Ectodermal cell (in vitro differentiated cells): ENCODE results near the gene DOCK2.

Source experiments
- H3K27ac ChIP-seq: 2 replicates; pipeline ENCODE4 v1.7.0; 2013; ENCODE audit warnings: mild to moderate bottlenecking, low read depth, low read length; ENCODE audit not compliant: insufficient read depth, poor library complexity, severe bottlenecking
- H3K27me3 ChIP-seq: 2 replicates; pipeline ENCODE4 v1.7.0; 2013; ENCODE audit warnings: mild to moderate bottlenecking, low read length; ENCODE audit not compliant: insufficient read depth, control insufficient read depth, poor library complexity, severe bottlenecking
- H3K36me3 ChIP-seq: one replicate; pipeline ENCODE4 v1.7.0; 2013; ENCODE audit warnings: low read length; ENCODE audit not compliant: control insufficient read depth, insufficient read depth
- H3K4me1 ChIP-seq: one replicate; pipeline ENCODE4 v1.7.0; 2013; ENCODE audit warnings: low read length; ENCODE audit not compliant: control insufficient read depth, insufficient read depth
- H3K4me3 ChIP-seq: 2 replicates; pipeline ENCODE4 v1.7.0; 2013; ENCODE audit warnings: low read depth, low read length, control low read depth; ENCODE audit not compliant: insufficient read depth
- H3K9me3 ChIP-seq: 2 replicates; pipeline ENCODE4 v1.7.0; 2013; ENCODE audit warnings: mild to moderate bottlenecking, low read length, moderate library complexity; ENCODE audit not compliant: control insufficient read depth
- WGBS, 2 experiments: methylation state at CpG; one replicate each; pipeline ENCODE4 v1.1.7; 2013; ENCODE audit warnings: missing lambda C conversion rate in 2 of 2; 5-methylcytosine and 5-hydroxymethylcytosine counted together

DOCK2 gene

DNA sequence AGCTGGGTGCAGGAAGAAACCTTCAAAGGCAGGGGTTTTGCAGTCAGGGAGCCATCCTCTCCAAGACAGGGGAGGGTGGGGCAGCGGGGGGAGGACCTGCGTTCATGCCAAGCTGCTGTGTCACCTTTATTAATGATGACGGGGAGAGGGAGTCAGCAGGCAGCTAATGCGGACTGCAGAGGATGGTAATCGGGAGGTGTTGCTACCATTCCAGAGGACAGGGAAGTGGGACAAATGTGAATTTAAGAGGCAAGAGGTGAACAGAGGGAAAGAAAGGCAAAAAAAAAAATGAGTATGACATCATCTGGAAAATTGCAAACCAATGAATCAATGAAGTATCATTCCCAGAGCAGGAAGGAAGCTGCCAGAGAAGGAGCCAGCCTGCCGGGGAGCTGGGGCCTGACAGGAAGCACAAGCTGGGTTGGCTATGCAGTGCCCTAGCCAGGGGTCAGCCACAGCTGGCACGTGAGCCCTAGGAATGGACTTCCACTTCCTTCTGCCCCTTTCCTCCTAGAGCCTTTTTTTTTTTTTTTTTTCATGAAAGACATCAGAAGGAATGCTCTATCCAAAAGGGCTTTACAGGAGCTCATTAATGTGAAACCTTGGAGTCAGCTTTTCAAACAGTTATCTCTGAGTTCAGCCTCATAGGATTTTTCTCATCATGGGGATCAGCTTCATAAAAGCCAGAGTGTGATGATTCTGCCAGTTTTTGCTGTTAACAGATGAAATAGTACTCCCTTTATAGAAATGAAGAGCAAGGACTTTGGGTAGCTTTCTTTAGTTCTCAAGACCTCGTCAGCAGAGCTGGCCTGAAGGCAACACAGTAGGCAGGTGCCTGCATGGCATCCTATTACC, 334.1 kb downstream of the DOCK2 start:
- Histone ChIP-seq H3K36me3 (no peaks in the 10 kb centered on the region), H3K27ac (no peak overlapping the region), H3K4me1 (no peaks in the 10 kb centered on the region), H3K4me3 (no peak overlapping the region), H3K9me3 (no peaks in the 10 kb centered on the region), H3K27me3 (no peaks in the 10 kb centered on the region)
- 69% methylated on average over 8 of the region's 8 CpGs for WGBS, 2 experiments

DNA sequence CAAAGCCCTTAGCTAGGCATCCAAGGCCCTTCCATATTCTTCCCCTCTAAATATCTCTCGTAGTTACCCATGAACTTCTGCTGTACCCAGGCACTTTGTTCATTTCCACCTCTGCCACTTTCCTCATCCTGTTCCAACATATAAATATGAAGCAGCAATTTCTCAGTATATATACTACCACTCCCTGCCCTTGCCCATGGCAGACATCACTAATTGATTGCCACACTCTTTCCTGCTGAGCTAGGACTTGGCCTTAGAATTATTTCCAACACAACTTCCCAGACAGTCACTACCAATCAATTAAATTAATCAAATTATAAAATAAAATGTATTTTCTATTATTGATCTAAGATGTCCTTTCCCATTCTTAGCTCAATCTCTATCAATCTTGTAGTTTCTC, 334.7 kb downstream of the DOCK2 start:
- WGBS, 2 experiments: 84 to 88% methylated on average over 1 of the region's 1 CpG
- H3K27me3 ChIP-seq: no peaks in the 10 kb centered on the region
- H3K4me1 ChIP-seq: no peaks in the 10 kb centered on the region
- H3K36me3 ChIP-seq: no peaks in the 10 kb centered on the region
- no peaks in the 10 kb centered on the region for H3K9me3 ChIP-seq
- no peak overlapping the region for H3K27ac ChIP-seq
- H3K4me3 ChIP-seq: no peak overlapping the region

DNA sequence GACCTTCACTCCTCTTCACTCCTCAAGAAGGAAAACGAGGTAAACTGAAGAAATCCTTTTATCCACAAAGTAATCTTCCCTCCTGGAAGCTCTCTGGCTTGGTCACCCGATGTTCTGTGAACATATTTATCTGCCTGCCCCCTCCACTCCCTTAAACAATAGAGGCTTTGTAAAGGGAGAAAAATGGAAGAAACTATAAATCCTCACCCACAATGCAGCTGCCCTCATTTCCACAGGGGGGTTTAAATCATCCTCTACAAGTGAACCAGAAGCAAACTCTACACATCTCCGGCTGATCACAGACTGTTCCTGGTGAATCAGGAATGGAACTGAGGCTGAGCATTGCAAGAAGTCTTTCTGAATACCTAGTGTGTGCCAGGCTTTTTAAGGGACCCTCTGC, 336.0 kb downstream of the DOCK2 start:
- Histone ChIP-seq H3K9me3 (no peaks in the 10 kb centered on the region), H3K4me3 (no peak overlapping the region), H3K36me3 (no peaks in the 10 kb centered on the region), H3K4me1 (no peaks in the 10 kb centered on the region), H3K27me3 (no peaks in the 10 kb centered on the region), H3K27ac (no peak overlapping the region)
- WGBS, 2 experiments: 85 to 94% methylated on average over 2 to 3 of the region's 3 CpGs

DNA sequence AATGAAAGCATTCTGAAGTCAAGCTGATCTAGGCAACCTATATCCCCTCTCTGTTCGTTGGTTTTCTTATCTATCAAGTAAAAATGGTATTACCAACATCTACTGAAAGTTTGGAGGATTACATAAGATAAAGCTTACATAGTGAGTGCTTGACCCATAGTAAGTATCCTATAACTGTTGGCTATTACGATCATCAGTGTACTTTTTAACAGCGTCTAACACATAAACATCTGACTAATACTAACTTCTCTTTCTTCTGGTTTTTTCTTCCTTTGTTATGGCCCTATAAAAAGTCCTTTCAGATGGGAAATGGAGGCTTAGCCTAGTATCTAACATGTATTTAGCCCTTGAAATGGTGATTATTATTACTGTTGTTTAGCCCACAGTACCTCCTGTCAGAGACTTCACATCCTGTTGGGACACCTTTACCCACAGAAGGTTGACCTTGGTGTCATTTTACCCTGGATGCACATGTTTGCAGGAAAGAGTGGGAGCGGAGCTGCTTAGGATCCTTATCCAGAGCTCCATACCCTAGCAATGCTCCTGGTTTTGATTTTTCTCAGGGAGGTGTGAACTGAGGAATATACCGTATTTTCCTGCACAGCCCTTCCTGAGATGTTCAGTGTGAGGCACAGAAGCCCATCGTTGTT, 337.2 kb downstream of the DOCK2 start:
- no peak overlapping the region for H3K27ac ChIP-seq
- H3K27me3 ChIP-seq: peaks cover 1% of the 10 kb centered on the region
- H3K9me3 ChIP-seq: no peaks in the 10 kb centered on the region
- 88 to 98% methylated on average over 5 to 6 of the region's 6 CpGs for WGBS, 2 experiments
- H3K4me1 ChIP-seq: peaks cover 4% of the 10 kb centered on the region
- H3K36me3 ChIP-seq: no peaks in the 10 kb centered on the region
- H3K4me3 ChIP-seq: no peak overlapping the region

DNA sequence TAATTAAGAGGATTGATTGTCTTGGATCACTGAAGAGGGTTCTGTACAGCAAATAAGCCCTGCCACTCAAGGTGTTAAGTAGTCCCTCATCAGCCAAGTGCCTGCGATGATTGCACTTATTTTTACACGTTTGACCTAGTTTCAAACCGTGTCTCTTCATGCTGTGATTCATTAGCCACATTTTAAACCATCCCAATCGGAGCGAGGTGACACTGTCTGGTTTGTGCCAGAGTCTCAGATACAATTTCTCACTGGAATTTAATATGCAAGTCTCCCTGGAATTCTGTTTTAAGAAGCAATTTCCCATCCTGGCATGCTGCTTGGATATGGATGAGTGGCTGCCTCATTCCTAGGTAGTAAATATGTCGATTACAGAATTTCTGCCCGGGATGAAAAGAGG, 341.6 kb downstream of the DOCK2 start:
- H3K27me3 ChIP-seq: peaks cover 6% of the 10 kb centered on the region
- H3K4me3 ChIP-seq: no peak overlapping the region
- no peaks in the 10 kb centered on the region for H3K36me3 ChIP-seq
- H3K4me1 ChIP-seq: peaks cover 15% of the 10 kb centered on the region
- H3K27ac ChIP-seq: no peak overlapping the region
- WGBS, 2 experiments: 74 to 76% methylated on average over 7 of the region's 7 CpGs
- H3K9me3 ChIP-seq: no peaks in the 10 kb centered on the region

DNA sequence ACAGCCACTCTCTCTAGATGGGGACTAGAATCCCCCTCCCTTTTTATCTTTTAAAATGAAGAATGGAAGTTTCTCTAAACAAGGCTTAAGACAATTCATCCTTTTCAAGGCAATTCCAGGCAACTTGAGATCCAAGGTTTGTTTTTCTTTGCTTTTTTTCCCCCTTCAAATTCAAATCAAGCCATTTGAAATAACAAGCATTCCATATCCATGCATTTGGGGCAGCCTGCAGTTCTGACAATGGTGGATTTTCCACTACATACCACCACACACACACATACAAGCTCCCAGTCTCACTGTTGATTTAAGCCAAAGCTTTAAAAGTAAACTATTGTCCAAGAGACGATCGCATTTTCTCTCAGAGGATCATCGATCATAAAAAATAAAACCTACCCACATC, 342.8 kb downstream of the DOCK2 start:
- 8 to 16% methylated on average over 3 of the region's 3 CpGs for WGBS, 2 experiments
- H3K9me3 ChIP-seq: no peaks in the 10 kb centered on the region
- no peak overlapping the region for H3K27ac ChIP-seq
- peaks cover 6% of the 10 kb centered on the region for H3K27me3 ChIP-seq
- H3K4me3 ChIP-seq: peak overlapping the region; percentile 16
- peaks cover 15% of the 10 kb centered on the region for H3K4me1 ChIP-seq
- H3K36me3 ChIP-seq: no peaks in the 10 kb centered on the region

DNA sequence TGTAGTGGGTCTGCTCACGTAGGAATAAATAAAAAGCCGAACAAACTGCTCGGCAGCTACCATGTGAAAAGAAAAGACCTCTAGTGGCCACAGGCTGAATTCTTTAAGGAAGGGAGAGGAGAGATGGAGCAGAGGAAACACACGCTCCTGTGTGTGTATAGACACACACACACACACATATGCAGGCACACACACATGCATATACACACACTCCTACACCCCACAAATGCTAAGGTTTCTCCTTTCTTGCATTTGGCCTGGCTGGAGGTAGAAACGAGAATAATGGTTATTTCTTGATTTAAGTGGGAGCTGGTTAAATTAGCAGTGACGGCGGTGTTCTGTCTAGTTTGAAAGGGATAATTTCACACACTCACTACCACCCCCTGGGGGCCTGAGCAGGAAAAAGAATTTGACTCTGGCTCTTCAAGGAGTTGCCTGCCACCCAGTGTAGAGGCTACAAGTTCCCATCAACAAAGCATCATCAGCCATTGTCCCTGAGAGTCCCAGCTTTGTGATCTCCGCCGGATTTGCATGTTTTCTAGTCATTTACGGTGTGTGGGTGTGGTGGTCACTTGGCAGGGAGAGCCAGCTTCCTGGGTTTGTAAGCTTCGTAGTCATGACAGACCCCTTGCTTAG, 343.5 kb downstream of the DOCK2 start, which contains the start of gene INSYN2B:
INSYN2B (minus strand) TSS at position 78 of the 636 bp plus-strand sequence. CDS start 96,597 bp downstream, outside the sequence.
- H3K9me3 ChIP-seq: no peaks in the 10 kb centered on the region

DNA sequence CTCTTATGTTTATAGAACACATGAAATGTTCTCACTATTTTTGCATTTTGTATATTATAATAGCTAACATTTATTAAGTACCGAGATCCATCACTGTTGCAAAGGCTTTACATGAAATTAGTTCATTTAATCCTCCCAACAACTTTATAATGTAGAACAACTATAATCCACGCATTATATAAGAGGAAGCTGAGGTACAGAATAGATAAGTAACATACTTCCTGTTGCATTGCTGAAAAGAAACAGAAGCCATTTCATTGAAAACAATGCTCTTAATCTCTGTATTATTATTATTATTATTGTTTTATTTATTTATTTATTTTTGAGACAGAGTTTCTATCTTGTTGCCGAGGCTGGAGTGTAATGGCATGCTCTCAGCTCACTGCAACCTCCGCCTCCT, 351.1 kb downstream of the DOCK2 start:
- 71 to 96% methylated on average over 1 to 3 of the region's 4 CpGs for WGBS, 2 experiments
- H3K4me3 ChIP-seq: no peak overlapping the region
- no peaks in the 10 kb centered on the region for H3K27me3 ChIP-seq
- peaks cover 4% of the 10 kb centered on the region for H3K4me1 ChIP-seq
- H3K36me3 ChIP-seq: no peaks in the 10 kb centered on the region
- H3K9me3 ChIP-seq: no peaks in the 10 kb centered on the region
- no peak overlapping the region for H3K27ac ChIP-seq

More for the DNA sequence above, 343.5 kb downstream of the DOCK2 start, which contains the start of gene INSYN2B:
- WGBS, 2 experiments: 6 to 8% methylated on average over 8 to 10 of the region's 11 CpGs
- H3K27me3 ChIP-seq: peaks cover 6% of the 10 kb centered on the region
- no peaks in the 10 kb centered on the region for H3K36me3 ChIP-seq
- peak within 1 kb of the TSS; percentile 16 for H3K4me3 ChIP-seq
- H3K27ac ChIP-seq: no peak within 1 kb of the TSS
- peaks cover 15% of the 10 kb centered on the region for H3K4me1 ChIP-seq

DNA sequence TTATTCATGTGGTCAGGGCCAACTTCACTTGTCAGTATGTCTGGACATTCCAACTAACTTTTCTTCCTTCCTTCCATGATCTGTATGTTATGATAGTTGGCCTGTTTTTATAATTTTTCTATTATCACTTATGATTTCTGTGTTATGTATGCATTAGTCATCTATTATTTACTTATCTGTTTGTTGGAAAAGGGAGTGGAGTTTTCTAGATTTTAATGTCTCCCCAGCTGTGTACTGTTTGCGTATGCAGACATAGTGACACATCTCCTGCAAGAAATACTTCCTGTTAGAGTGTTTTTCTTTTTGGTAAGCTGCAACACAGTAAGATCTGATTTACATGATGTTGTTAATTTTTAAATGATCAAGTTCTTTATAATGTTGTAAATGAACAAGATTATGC, 351.9 kb downstream of the DOCK2 start:
- 93 to 100% methylated on average over 1 of the region's 1 CpG for WGBS, 2 experiments

DNA sequence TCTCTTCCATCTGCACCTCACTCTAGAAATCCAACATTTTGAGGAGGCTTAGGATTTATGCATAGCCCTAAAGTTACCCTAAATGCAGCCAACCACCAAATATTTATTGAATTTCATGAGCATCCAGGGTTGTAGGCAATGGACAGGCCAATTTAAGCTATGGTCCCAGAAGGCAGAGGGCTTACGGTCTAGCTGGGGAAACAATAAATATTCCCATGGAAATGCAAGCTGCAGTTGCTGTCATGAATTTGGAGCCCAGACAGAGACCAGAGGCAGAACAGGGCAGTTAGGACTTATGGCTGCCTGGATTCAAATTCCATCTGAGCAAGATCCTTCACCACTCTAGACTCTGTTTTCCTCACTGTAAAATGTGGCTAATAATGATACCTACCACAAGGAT, 352.3 kb downstream of the DOCK2 start:
- Histone ChIP-seq H3K27me3 (no peaks in the 10 kb centered on the region), H3K9me3 (no peaks in the 10 kb centered on the region), H3K36me3 (no peaks in the 10 kb centered on the region), H3K4me1 (peaks cover 9% of the 10 kb centered on the region), H3K4me3 (no peak overlapping the region), H3K27ac (no peak overlapping the region)
- 93 to 95% methylated on average over 1 of the region's 1 CpG for WGBS, 2 experiments

More for the DNA sequence above, 351.9 kb downstream of the DOCK2 start:
- no peak overlapping the region for H3K4me3 ChIP-seq
- H3K4me1 ChIP-seq: peaks cover 9% of the 10 kb centered on the region
- no peak overlapping the region for H3K27ac ChIP-seq
- no peaks in the 10 kb centered on the region for H3K27me3 ChIP-seq
- H3K9me3 ChIP-seq: no peaks in the 10 kb centered on the region
- H3K36me3 ChIP-seq: no peaks in the 10 kb centered on the region
